ENCODE data around the gene C1QB.

C1QB gene

GRCh38 chr1:22643928-22644327, 9.1 kb upstream of the C1QB start:
- Histone ChIP-seq H3K36me3 (ENCODE audit: insufficient read depth, low read length) (no peaks in the 10 kb centered on the region), H3K4me2 (ENCODE audit: low read depth, low read length, poor library complexity, severe bottlenecking) (no peak overlapping the region), H3F3A (ENCODE audit: low read depth) (no peaks in the 10 kb centered on the region), H2AFZ (ENCODE audit: low read length) (no peak overlapping the region), H3K27me3 (ENCODE audit: insufficient read depth, low read length, poor library complexity, severe bottlenecking) (no peaks in the 10 kb centered on the region), H3K9ac (ENCODE audit: low read depth, low read length, poor library complexity, severe bottlenecking) (no peak overlapping the region), H3K4me3 (ENCODE audit: low read length, poor library complexity, severe bottlenecking) (no peak overlapping the region), H4K20me1 (ENCODE audit: insufficient read depth, low read length, poor library complexity, severe bottlenecking) (no peaks in the 10 kb centered on the region), H3K9me2 (replicated peaks; ENCODE audit: low read depth, low read length) (no peaks in the 10 kb centered on the region), H3K9me3 (ENCODE audit: insufficient read depth, low read depth, low read length) (no peaks in the 10 kb centered on the region), H3K79me2 (ENCODE audit: insufficient read depth, low read length) (no peaks in the 10 kb centered on the region), H3K4me1 (ENCODE audit: insufficient read depth, low read length, poor library complexity, severe bottlenecking) (no peaks in the 10 kb centered on the region)
- no peak for TF ChIP-seq CTCF (conservative IDR thresholded peaks at IDR 0.05; ENCODE audit: low read length)
- no peak for TF ChIP-seq EZH2phosphoT487 (IDR thresholded peaks at IDR 0.05; ENCODE audit: borderline replicate concordance)

- Histone ChIP-seq H3K9me2 (replicated peaks; ENCODE audit: low read depth, low read length) (no peaks in the 10 kb centered on the region), H3K4me2 (ENCODE audit: low read depth, low read length, poor library complexity, severe bottlenecking) (no peak overlapping the region), H3K36me3 (ENCODE audit: insufficient read depth, low read length) (no peaks in the 10 kb centered on the region), H3K9me3 (ENCODE audit: insufficient read depth, low read depth, low read length) (no peaks in the 10 kb centered on the region), H3K4me1 (ENCODE audit: insufficient read depth, low read length, poor library complexity, severe bottlenecking) (no peaks in the 10 kb centered on the region), H3K4me3 (ENCODE audit: low read length, poor library complexity, severe bottlenecking) (no peak overlapping the region), H3K27me3 (ENCODE audit: insufficient read depth, low read length, poor library complexity, severe bottlenecking) (no peaks in the 10 kb centered on the region), H4K20me1 (ENCODE audit: insufficient read depth, low read length, poor library complexity, severe bottlenecking) (no peaks in the 10 kb centered on the region), H3K79me2 (ENCODE audit: insufficient read depth, low read length) (no peaks in the 10 kb centered on the region), H3K9ac (ENCODE audit: low read depth, low read length, poor library complexity, severe bottlenecking) (no peak overlapping the region), H3F3A (ENCODE audit: low read depth) (no peaks in the 10 kb centered on the region), H2AFZ (ENCODE audit: low read length) (no peak overlapping the region)
- TF ChIP-seq CTCF (conservative IDR thresholded peaks at IDR 0.05; ENCODE audit: low read length) (no peak), EZH2phosphoT487 (IDR thresholded peaks at IDR 0.05; ENCODE audit: borderline replicate concordance) (no peak)
Observed at GRCh38 chr1:22645931-22646330, 7.1 kb upstream of the C1QB start.

- H2AFZ ChIP-seq (ENCODE audit: low read length), result no peak overlapping the region
- no peak overlapping the region for H3K4me3 ChIP-seq (ENCODE audit: low read length, poor library complexity, severe bottlenecking)
- no peaks in the 10 kb centered on the region for H3K9me2 ChIP-seq (replicated peaks; ENCODE audit: low read depth, low read length)
- H3K36me3 ChIP-seq (ENCODE audit: insufficient read depth, low read length), result no peaks in the 10 kb centered on the region
- H3K9ac ChIP-seq (ENCODE audit: low read depth, low read length, poor library complexity, severe bottlenecking), result no peak overlapping the region
- H3K4me1 ChIP-seq (ENCODE audit: insufficient read depth, low read length, poor library complexity, severe bottlenecking), result no peaks in the 10 kb centered on the region
- H3K4me2 ChIP-seq (ENCODE audit: low read depth, low read length, poor library complexity, severe bottlenecking), result no peak overlapping the region
- H4K20me1 ChIP-seq (ENCODE audit: insufficient read depth, low read length, poor library complexity, severe bottlenecking), result no peaks in the 10 kb centered on the region
- H3K9me3 ChIP-seq (ENCODE audit: insufficient read depth, low read depth, low read length), result no peaks in the 10 kb centered on the region
- no peaks in the 10 kb centered on the region for H3K79me2 ChIP-seq (ENCODE audit: insufficient read depth, low read length)
- no peaks in the 10 kb centered on the region for H3F3A ChIP-seq (ENCODE audit: low read depth)
- no peaks in the 10 kb centered on the region for H3K27me3 ChIP-seq (ENCODE audit: insufficient read depth, low read length, poor library complexity, severe bottlenecking)
- TF ChIP-seq CTCF (conservative IDR thresholded peaks at IDR 0.05; ENCODE audit: low read length), result no peak
- no peak for TF ChIP-seq EZH2phosphoT487 (IDR thresholded peaks at IDR 0.05; ENCODE audit: borderline replicate concordance)
Observed at GRCh38 chr1:22646384-22646783, 6.7 kb upstream of the C1QB start.
